Stimulated activated CD4-positive, alpha-beta T cell treated with anti-CD3 and anti-CD28 coated beads, Interleukin-2, amount 100 ng/mL, for 24 hours (primary cell): Measurements from ENCODE around the gene FANCE.
"Not testable (repeated sequence)": the region's sequence is repeated elsewhere in the genome, so short reads cannot be mapped to it uniquely, and the experiment has no call there.

Experiments used
- DNase-seq, 2 donors: peaks; one replicate each; pipeline ENCODE4 v3.0.0-alpha.2; 2020

The FANCE gene

DNA sequence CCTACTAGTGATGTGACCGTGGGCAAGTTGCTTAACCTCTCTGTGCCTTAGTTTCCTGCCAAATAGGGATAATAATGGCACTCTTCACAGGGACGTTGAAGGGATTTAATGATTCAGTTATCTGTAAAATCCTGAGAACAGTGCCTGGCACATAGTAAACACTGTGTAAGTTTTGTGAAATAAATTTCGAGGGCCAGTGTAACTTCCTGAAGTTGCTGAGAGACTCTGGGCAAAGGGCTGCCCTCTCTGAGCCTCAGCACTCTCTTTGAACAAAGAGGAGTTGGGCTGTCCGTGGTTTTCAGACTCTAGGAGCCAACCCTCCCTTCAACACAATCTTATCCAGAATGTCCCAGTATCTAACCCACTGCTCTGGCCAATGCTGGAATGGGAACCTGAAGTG is 47.2 kb downstream of the FANCE start:
- no peak for DNase-seq

DNA sequence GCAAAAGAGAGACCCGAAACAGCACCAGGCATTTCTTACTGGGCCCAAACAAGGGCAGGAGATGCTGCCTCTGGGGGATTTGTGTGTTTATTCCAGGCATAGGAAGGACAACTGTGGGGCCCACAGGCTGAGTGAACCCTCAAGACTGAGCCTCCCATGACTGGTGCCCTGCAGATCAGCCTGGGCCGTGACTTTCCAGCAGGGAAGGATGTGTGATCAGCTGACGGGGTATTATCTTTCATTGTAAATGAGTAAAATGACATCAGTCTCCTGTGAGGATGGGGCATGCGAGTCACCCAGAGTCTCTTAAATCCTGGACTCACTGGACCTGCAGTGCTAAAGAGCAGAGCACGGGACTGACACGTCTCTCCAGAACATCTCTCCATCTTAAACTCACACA is 48.6 kb downstream of the FANCE start:
- no peak for DNase-seq

- no peak for DNase-seq
Measured at GRCh38 chr6:35501784-35502183, 49.6 kb downstream of the FANCE start.

DNA sequence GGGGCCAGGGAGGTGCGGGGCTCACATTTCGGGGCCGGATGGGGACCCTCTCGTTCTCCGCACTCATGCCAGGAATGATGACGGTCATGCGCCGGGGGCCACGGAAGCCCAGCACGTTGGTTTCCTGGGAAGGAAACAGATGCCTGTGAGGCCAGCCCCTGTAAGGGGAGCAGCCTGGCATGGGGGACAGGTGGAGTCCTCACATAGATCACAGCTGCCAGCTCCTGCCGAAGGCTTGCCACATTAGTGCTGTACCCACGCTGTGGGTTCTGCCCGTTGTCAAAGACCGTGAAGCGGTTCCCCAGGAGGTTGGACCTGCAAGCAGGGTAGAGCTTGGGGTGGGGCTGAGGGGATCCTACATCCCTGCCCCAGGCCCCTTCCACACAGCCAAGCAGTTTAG is 51.4 kb downstream of the FANCE start:
- DNase-seq, result no peak

GRCh38 chr6:35505999-35506412 is 53.9 kb downstream of the FANCE start:
- no peak for DNase-seq

- no peak for DNase-seq
Measured at GRCh38 chr6:35506536-35506935, 54.4 kb downstream of the FANCE start.

DNA sequence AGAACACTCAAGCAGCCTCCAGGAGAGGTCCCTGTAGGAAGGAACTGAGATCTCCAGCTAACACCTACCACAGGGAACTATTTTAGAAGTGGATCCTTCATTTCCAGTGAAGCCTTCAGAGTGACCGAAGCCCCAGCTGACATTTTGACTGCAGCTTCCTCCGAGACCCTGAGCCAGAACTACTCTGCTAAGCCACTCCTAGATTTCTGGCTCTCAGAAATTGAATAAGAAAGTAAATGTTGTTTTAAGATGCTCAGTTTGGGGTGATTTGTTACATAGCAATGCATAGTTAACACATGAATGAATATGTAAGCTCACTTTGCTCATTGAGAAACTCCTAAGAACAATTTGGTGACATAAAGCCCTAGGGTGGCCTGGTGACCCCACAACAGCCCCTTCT is 55.1 kb downstream of the FANCE start:
- no peak for DNase-seq

DNA sequence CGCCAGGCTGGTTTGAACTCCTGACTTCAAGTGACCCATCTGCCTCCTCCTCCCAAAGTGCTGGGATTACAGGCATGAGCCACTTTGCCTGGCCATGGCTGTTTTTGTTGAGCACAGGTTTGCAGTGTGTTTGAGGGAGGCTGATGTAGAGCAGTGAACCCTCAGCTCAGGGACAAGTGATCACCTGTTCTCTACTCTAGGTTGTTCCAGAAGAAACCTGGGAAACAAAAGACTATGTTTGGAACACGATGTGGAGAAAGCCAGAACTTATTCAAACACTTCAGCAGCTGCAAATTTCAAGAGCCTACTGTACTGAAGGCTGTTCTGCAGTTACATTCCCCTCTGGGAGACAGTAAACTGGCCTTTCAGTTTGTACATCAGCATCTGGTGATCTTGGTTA is 55.9 kb downstream of the FANCE start:
- no peak for DNase-seq

DNA sequence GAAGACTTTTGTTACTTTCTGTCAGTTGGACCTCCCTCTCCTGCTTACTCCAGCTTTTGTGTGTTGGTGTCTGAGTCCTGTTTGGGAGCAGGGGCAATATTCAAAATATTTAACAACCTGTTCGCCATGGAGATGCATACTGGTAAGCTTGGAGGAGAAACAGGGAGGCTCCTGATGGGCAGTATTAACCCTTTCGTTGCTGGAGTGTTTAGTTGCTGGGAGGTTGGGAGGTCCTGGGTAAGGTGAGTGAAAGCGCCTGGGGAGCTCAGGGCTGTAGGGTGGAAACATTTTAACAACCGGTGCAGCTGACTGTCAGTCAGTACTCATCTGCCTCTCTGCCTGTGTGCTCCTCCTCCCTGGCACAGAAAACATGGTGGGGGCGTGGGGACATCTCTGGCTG is 56.4 kb downstream of the FANCE start:
- DNase-seq, result no peak

- no peak for DNase-seq
Measured at GRCh38 chr6:35510916-35511561, 58.9 kb downstream of the FANCE start.

DNA sequence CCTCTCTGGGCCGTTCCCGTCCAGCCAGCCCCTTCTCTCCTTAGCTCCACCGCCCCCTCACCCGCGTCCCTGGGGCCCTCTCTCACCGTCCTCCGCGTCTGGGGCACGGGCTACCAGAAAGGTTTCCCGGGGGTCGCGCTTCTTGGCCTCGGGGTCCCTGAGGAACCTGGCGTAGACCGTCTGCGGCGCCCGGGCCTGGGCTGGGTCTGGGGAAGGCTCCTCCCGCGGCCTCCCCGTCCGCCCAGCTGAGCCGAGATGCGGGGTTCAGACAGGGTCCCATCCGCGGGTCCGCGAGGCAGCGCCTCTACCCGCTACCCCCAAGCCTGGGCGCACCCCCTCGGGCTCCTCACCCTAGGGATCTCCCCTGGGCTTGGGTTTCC is 59.4 kb downstream of the FANCE start:
- no peak for DNase-seq

DNA sequence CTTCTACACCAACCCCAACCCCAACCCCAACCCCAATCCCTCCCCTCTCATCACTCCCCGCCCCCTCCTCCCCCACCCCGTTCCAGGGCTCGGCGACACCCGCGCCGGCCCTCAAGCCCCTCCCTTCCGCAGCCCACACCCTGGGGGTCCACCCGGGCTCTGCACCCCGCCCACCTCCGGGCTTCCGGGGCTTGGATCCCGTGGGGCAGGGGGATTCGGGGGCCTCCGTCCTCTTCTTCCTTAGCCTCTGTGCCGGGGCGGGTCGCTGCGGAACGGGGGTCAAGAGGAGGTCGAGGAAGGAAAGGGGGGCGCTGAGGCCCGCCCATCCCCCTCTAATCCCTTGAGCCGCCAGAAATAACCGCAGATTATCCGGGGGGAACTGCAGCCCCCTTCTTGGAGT is 59.9 kb downstream of the FANCE start:
- no peak for DNase-seq

GRCh38 chr6:35512740-35513139 is 60.6 kb downstream of the FANCE start, which contains the start of gene TULP1:
Gene TULP1, minus strand, starts transcription at chr6:35512896. Its CDS starts 38 bp downstream, at chr6:35512858.
- no peak for DNase-seq

DNA sequence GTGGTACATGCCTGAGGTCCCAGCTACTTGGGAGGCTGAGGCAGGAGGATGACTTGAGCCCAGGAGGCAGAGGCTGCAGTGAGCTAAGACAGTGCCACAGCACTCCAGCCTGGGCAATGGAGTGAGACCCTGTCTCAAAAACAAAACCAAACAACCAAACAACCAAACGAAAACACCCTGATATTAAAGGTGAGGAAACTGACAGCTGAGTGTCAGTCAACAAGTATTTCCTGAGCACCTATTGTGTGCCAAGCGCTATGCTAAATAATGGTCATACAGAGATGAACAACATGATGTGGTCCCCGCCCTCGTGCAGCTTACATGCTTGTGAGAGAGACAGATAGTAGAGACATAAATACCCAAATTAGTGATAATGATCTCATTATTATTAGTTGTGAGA is 62.4 kb downstream of the FANCE start:
- no peak for DNase-seq

DNA sequence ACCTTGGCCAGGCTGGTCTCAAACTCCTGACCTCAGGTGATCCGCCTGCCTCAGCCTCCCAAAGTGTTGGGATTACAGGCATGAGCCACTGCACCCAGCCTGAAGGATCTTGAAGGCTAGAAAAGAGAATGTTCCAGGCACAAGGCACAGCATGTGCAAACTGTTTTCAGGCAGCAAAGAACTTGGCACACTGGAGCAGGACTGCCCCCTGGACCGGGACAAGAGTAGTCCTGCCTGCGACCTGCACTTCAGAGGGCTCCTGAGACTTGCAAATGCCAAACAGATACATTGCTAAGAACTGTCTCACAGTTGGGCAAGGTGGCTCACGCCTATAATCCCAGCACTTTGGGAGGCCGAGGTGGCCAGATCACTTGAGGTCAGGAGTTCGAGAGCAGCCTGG is 63.8 kb downstream of the FANCE start:
- DNase-seq, result not testable (repeated sequence)
